Subcutaneous abdominal adipose tissue (tissue), 5 donors: ENCODE measurements around the gene GPC6.

Source experiments
- H3K27ac ChIP-seq: one replicate; pipeline ENCODE4 v1.7.0; 2013; ENCODE audit warnings: low read depth, mild to moderate bottlenecking, inconsistent platforms, low read length, moderate library complexity
- H3K27me3 ChIP-seq, 5 donors: one replicate each; pipeline ENCODE4 v1.7.0; 2013; ENCODE audit warnings: low read length in 5 of 5, inconsistent platforms in 1 of 5; ENCODE audit not compliant: control insufficient read depth in 5 of 5, insufficient read depth in 4 of 5
- H3K36me3 ChIP-seq, 5 donors: one replicate each; pipeline ENCODE4 v1.7.0; 2013; ENCODE audit warnings: low read length in 5 of 5; ENCODE audit not compliant: control insufficient read depth in 5 of 5, insufficient read depth in 5 of 5
- H3K4me1 ChIP-seq, 5 donors: one replicate each; pipeline ENCODE4 v1.7.0; 2013; ENCODE audit warnings: low read length in 5 of 5, mild to moderate bottlenecking in 3 of 5, moderate library complexity in 1 of 5; ENCODE audit not compliant: control insufficient read depth in 5 of 5, insufficient read depth in 5 of 5
- H3K4me3 ChIP-seq, 5 donors: one replicate each; pipeline ENCODE4 v1.7.0; 2013; ENCODE audit warnings: low read length in 5 of 5, low read depth in 1 of 5
- H3K9ac ChIP-seq, 5 donors: one replicate each; pipeline ENCODE4 v1.7.0; 2013; ENCODE audit warnings: low read length in 5 of 5, mild to moderate bottlenecking in 4 of 5, moderate library complexity in 3 of 5
- H3K9me3 ChIP-seq, 5 donors: one replicate each; pipeline ENCODE4 v1.7.0; 2013; ENCODE audit warnings: low read length in 5 of 5; ENCODE audit not compliant: control insufficient read depth in 5 of 5
- donor health status: healthy.
- donor health status: healthy.
- donor health status: healthy.
- donor health status: healthy.
- donor health status: healthy.

Gene GPC6

DNA sequence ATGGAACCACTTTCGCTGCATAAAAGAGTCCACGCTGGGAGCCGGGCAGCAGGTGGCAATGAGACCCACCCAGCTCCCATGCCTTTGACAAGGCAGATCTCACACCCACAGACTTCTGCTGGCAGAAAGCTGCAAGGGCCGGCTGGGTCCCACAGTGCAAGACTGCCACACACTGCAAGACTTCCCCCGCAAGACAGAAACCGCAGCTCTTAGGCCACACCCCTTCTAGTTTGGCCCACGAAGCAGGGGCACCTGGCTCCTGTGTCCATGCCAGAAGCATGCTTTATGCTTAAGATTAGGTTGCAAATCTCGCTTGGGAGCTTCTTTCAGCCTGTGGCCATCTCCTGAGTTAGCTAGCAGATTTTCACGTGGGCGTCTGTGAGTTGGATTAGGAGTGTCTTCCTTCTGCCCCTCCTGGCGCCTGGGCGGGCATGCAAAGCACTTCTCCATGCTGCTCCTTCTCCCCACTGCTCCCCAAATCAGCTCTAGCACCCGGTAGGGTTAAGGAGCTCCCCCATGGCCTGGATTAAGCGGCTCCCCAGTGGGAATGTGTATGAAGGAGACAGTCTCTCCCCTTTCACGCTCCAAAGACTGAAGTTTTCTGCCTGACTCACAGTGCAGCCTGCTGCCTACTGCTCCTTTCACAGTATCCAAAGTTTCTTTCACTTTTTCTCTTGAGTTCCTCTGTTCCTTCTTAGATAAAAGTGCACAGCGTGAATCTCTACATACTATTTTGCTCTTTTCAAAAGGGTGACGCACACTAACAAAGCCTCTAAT is 17.7 kb downstream of the GPC6 start:
- H3K27ac ChIP-seq: peak overlapping the region; percentile 83

DNA sequence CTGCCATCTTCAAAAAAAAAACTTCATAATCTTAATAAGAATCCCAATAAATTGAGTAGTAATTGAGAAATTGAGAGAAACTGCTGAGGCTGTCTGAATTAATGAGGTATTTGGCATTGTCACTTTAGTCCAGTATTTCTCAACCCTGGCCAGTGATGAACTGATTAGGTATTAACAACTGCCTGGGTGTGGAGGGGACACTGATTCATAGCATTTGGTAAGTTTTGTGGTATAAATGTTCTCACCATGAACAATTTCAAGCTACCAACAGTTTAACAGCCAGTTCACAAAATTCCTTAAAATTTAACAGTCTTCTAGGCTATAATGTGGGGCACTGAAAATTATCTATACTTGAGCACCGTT is 18.3 kb downstream of the GPC6 start:
- Histone ChIP-seq H3K9ac (peak overlapping the region in 4 of 5 donors; percentile 53 to 72 (median 62)), H3K4me3 (peak overlapping the region; percentile 51 to 79 (median 63)), H3K9me3 (no peaks in the 10 kb centered on the region), H3K36me3 (no peaks in the 10 kb centered on the region), H3K27me3 (no peaks in the 10 kb centered on the region), H3K4me1 (peaks cover 0 to 35% (median 17%) of the 10 kb centered on the region in 5 donors), H3K27ac (peak overlapping the region; percentile 83)

More for the DNA sequence above, 17.7 kb downstream of the GPC6 start:
- peak overlapping the region; percentile 33 to 72 (median 57) for H3K9ac ChIP-seq
- no peaks in the 10 kb centered on the region for H3K36me3 ChIP-seq
- H3K9me3 ChIP-seq: peaks cover 0 to 2% (median 0%) of the 10 kb centered on the region in 5 donors
- H3K27me3 ChIP-seq: no peaks in the 10 kb centered on the region
- peaks cover 0 to 32% (median 17%) of the 10 kb centered on the region in 5 donors for H3K4me1 ChIP-seq
- peak overlapping the region; percentile 51 to 79 (median 63) for H3K4me3 ChIP-seq

DNA sequence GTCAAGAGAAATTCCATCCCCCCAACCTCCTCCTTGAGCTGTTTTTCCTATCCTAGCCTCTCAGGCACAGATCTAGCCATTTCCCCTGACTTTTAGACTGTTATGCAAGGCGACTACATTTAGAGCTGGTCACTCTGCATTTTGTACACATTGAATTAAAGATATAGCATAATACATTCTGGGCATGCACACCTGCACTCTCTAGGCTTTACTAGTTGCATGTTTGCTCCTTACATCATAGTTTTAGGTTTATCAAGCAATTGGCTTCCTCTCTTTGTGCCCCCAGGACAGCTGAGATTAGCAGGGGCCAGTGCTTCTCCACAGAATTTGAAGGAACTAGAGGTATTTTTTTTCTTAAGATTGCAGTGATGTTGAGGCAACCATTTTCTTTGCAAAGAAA is 19.5 kb downstream of the GPC6 start:
- H3K36me3 ChIP-seq: no peaks in the 10 kb centered on the region
- no peak overlapping the region for H3K4me3 ChIP-seq

DNA sequence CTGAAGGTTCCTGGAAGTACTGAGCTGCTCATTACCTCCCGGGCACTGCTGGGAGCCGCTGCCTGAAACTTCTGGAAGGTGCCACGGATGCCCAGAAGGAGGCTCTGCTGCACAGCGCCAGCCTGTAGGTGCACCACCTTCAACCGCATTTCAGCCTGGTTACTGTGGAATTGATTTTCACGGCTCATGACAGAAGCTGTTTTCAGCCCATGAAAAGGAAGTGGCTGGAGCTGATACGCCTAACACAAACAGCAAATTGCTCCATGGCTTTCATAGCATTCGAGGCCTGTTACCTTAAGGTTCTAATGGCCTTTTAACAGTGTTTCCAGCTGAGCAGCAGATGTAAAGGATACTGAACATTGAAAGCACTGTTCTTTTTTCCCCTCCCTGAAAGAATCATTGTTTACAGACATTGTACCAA is 22.0 kb downstream of the GPC6 start:
- Histone ChIP-seq H3K9me3 (no peaks in the 10 kb centered on the region), H3K36me3 (no peaks in the 10 kb centered on the region), H3K4me1 (peaks cover 0 to 25% (median 15%) of the 10 kb centered on the region in 5 donors), H3K9ac (no peak overlapping the region), H3K27me3 (no peaks in the 10 kb centered on the region), H3K4me3 (no peak overlapping the region), H3K27ac (no peak overlapping the region)

More for the DNA sequence above, 19.5 kb downstream of the GPC6 start:
- peaks cover 0 to 35% (median 17%) of the 10 kb centered on the region in 5 donors for H3K4me1 ChIP-seq
- no peak overlapping the region for H3K9ac ChIP-seq
- H3K9me3 ChIP-seq: no peaks in the 10 kb centered on the region
- H3K27me3 ChIP-seq: no peaks in the 10 kb centered on the region
- no peak overlapping the region for H3K27ac ChIP-seq

DNA sequence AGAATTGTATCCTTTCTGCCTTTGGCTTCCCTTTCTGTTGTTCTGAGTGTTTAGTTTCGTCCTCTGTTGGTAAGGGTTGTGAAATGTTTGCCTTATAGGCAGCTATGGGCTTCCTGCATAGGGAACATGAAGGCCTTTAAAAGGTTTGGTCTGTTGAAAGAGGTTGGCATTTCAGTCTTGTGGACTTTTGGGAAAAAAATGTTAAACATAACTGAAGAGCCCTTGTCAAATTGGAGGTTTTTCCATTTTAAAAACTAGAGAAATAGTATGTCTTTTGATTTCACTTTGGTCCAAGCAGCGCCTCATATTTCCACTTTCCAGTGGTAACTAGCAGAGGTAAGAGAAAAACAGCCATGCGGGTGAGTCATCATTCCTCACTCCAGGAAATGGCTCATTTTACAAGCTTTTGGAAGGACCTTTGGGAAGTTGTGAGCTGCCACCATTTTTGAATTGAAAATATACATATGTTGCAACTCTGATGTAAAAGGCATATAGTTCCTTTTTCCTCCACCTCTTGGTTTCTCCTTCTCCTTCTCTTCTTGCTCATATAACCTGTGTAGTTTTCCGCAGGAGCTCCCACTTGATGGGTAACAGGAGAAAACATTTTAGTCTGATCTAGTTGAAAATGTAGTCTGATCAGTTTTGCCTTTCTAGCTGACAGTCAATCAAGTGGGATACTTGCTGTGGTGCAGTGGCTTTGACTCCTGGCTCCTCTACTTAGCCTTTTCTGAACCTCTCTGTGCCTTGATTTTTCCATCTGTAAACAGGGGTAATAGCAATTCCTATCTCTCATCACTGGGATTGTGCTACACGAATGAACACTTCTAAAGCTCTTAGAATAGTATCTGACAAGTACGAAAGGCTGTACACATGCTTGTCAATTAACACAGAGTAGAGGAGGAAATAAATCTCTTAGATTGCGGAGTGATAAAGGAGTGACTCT is 23.0 kb downstream of the GPC6 start:
- Histone ChIP-seq H3K27me3 (no peaks in the 10 kb centered on the region), H3K4me3 (no peak overlapping the region), H3K27ac (no peak overlapping the region)

DNA sequence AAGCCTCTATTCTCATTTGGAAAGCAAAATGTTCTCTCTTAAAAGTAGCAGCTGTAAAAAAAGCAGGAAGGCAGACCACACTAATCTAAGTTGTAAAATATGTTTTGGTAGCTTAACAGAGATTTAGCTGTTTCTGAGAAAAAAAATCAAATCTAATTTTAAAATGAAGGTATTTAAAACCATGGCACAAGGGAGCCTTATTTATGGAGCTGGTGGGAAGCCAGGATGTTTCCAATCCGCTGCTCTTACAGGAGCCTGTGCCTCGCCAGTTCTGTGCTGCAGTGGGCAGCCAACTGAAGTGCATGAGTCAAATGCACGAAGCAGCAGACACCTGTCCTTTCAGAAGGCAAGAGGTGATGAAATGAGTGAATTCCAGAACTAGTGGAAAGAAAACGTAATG is 28.2 kb downstream of the GPC6 start:
- H3K4me1 ChIP-seq: peaks cover 0 to 5% (median 0%) of the 10 kb centered on the region in 5 donors
- no peak overlapping the region for H3K9ac ChIP-seq

More for the DNA sequence above, 23.0 kb downstream of the GPC6 start:
- Histone ChIP-seq H3K36me3 (no peaks in the 10 kb centered on the region), H3K9ac (no peak overlapping the region), H3K9me3 (no peaks in the 10 kb centered on the region), H3K4me1 (peaks cover 0 to 15% (median 6%) of the 10 kb centered on the region in 5 donors)

DNA sequence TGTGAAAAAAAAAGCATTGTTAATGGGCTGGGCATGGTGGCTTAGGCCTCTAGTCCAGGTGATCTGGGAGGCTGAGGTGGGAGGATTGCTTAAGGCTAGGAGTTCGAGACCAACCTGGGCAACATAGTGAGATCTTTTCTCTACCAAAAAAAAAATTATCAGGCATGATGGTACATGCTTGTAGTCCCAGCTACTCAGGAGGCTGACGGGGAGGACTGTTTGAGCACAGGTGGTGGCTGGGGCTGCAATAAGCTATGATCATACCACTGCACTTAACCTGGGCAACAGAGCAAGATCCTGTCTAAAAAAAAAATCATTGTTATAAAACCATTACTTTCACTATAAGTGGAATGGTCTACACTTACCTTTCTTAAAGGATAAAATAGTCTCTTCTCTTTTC is 30.4 kb downstream of the GPC6 start:
- H3K4me3 ChIP-seq: no peak overlapping the region

More for the DNA sequence above, 28.2 kb downstream of the GPC6 start:
- Histone ChIP-seq H3K4me3 (no peak overlapping the region), H3K27me3 (no peaks in the 10 kb centered on the region), H3K9me3 (no peaks in the 10 kb centered on the region), H3K36me3 (no peaks in the 10 kb centered on the region), H3K27ac (no peak overlapping the region)

DNA sequence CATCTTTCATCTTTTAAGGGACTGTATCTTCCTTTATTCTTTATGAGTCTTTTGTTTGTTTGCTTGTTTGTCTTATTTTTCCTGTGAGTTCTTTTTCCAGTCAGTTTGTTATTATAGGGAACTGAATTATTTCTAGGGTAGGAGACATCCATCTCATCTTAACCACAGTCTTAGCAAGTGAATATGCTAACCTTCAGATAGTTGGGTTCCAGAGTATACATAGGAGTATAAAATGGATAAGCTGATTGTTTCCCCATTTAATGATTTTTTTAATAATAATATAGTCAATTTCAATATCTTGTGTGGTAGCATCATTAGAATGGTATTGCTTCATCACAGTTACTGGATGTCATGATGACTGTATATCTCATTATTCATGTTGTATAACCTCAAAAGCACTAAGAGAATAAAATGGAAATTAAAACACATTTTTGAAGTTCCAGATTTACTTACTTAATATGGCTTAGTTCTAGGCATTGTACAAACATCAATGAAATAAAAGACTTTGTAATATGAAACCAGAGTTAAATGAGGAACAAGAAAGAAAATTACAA is 33.0 kb downstream of the GPC6 start:
- Histone ChIP-seq H3K36me3 (no peaks in the 10 kb centered on the region), H3K4me1 (peaks cover 0 to 29% (median 19%) of the 10 kb centered on the region in 5 donors), H3K4me3 (no peak overlapping the region), H3K9ac (no peak overlapping the region), H3K27ac (no peak overlapping the region), H3K9me3 (no peaks in the 10 kb centered on the region), H3K27me3 (no peaks in the 10 kb centered on the region)

More for the DNA sequence above, 30.4 kb downstream of the GPC6 start:
- Histone ChIP-seq H3K9me3 (no peaks in the 10 kb centered on the region), H3K4me1 (peaks cover 0 to 13% (median 10%) of the 10 kb centered on the region in 5 donors), H3K36me3 (no peaks in the 10 kb centered on the region), H3K27me3 (no peaks in the 10 kb centered on the region), H3K9ac (no peak overlapping the region), H3K27ac (no peak overlapping the region)

DNA sequence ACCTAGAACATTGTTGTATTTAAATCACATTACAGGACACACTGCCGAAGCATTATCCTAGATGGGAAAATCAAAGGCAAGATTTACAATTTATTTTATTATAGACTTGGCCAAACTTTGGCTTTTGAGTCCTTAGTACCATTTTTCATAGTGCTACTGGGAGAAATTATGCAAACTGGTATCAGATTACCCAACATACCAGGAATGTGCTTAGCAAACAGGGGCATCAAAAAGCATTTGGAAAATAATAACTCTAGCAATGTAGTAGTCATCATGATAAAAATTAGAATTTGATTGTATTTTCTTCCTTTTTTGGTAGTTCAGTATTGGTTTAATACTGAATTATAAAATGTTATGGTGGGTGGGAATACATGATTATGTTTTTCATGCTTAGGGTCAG is 34.0 kb downstream of the GPC6 start:
- H3K9me3 ChIP-seq: no peaks in the 10 kb centered on the region
- H3K36me3 ChIP-seq: no peaks in the 10 kb centered on the region

More for the DNA sequence above, 34.0 kb downstream of the GPC6 start:
- Histone ChIP-seq H3K4me1 (peaks cover 0 to 29% (median 18%) of the 10 kb centered on the region in 5 donors), H3K27ac (peak overlapping the region; percentile 92), H3K9ac (peak overlapping the region in 1 of 5 donors; percentile 83), H3K4me3 (no peak overlapping the region), H3K27me3 (no peaks in the 10 kb centered on the region)
